T-helper 1 cell treated with Interleukin-12 subunit alpha and Interleukin-12 subunit beta and Interleukin-4 antibody, amounts not matched to agents 30 ng/mL and 1 ng/mL, for 36 hours (primary cell): Measurements from ENCODE around the gene POLR1D. TPM values are rescaled to one million over a fixed set of nuclear protein-coding genes. Genes with fewer than 3 reads are reported as not detected.

Experiments
- intact Hi-C: fragments of 100-400 bp; cut with micrococcal nuclease; formaldehyde crosslinking; loops from one replicate; pipeline ENCODE4 v1.15.1; 2024
- total RNA-seq: library from RNA; stranded (reverse); gene quantifications from 2 replicates; pipeline ENCODE4 v1.2.3, GENCODE V29; 2022

The POLR1D gene
- total RNA-seq, 1 donor from 2014 or later: 103 TPM

- intact Hi-C loops: no loop called here
Observed at GRCh38 chr13:27667946-27668345, 46.3 kb downstream of the POLR1D start.

DNA sequence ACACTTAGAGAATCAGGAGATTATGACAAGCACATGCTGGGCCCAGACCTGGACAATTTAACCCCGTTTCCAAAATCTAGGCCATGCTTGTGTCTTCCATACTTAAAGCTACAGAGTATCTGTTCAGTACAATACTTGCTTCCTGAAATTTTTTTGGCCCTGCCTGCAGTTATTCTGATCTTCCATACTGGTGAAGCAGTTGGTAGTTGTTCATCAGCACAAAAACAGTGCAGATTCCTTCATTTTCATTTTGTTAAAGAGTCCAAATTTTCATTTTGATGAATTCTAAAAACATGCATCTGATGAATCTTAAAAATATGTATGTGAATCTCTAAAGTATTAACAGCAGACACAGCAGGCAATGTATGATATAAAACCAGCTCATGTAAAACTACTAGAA is 49.2 kb downstream of the POLR1D start:
- intact Hi-C loops: no loop called here

DNA sequence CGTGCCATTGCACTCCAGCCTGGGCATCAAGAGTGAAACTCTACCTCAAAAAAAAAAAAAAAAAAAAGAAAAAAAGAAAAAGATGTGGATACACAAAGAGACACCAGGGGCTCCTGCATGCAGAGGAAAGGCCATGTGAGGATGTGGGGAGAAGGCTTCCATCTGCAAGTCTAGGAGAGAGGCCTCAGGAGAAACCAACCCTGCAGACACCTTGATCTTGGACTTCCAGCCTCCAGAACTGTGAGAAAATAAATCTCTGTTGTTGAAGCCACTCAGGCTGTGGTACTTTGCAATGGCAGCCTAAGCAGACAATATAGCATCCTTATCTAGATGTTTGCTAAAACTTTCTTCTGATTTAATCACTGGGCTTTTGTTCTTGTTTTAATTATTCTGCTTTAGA is 50.3 kb downstream of the POLR1D start:
- intact Hi-C loops: no loop called here

Other genes starting within 250 kb of the POLR1D start
- 198 TPM in 2 replicates for gene GTF3A, start 197.3 kb upstream of the POLR1D start, total RNA-seq
- gene MTIF3, start 171.3 kb upstream of the POLR1D start, total RNA-seq: 47.6 and 52.6 TPM in 2 replicates
- gene LNX2, start 1.4 kb upstream of the POLR1D start, total RNA-seq: 6.5 and 7.0 TPM in 2 replicates
- not detected in 2 replicates for gene GSX1, start 170.6 kb downstream of the POLR1D start, total RNA-seq